OCI-LY7 (cell line): Measurements from ENCODE around the gene TMEM50B.

Experiments used
- EZH2phosphoT487 ChIP-seq: fragments of 200-600 bp; sonication (generic); IDR thresholded peaks from 2 replicates; pipeline ENCODE4 v1.6.1; 2018; ENCODE audit warnings: low read depth, borderline replicate concordance, mild to moderate bottlenecking, mixed run types, antibody characterized with exemption, low read length, moderate library complexity, mixed read lengths
- TF ChIP-seq, protein P1 (sequence below): fragments of 200-600 bp; sonication (generic); conservative IDR thresholded peaks from 2 replicates; pipeline ENCODE4 v1.5.1; 2014; ENCODE audit warnings: mild to moderate bottlenecking, antibody characterized with exemption, low read length, moderate library complexity, mixed read lengths

GRCh38 chr21:33522953-33523349, 43.2 kb upstream of the TMEM50B start:
- TF ChIP-seq, protein P1, sequence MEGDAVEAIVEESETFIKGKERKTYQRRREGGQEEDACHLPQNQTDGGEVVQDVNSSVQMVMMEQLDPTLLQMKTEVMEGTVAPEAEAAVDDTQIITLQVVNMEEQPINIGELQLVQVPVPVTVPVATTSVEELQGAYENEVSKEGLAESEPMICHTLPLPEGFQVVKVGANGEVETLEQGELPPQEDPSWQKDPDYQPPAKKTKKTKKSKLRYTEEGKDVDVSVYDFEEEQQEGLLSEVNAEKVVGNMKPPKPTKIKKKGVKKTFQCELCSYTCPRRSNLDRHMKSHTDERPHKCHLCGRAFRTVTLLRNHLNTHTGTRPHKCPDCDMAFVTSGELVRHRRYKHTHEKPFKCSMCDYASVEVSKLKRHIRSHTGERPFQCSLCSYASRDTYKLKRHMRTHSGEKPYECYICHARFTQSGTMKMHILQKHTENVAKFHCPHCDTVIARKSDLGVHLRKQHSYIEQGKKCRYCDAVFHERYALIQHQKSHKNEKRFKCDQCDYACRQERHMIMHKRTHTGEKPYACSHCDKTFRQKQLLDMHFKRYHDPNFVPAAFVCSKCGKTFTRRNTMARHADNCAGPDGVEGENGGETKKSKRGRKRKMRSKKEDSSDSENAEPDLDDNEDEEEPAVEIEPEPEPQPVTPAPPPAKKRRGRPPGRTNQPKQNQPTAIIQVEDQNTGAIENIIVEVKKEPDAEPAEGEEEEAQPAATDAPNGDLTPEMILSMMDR, result no peak
- TF ChIP-seq EZH2phosphoT487, result no peak
